Testis (tissue), 3 donors: Measurements from ENCODE around the gene INCENP. TPM values are rescaled to one million over a fixed set of nuclear protein-coding genes. Genes with fewer than 3 reads are reported as not detected.

Experiments used
- DNase-seq: peaks from one replicate; pipeline ENCODE4 v3.0.0-alpha.2; 2019
- H3K27ac ChIP-seq, 2 donors: fragments of 200-600 bp; sonication (generic); one replicate each; pipeline ENCODE4 v1.5.1; 2019
- H3K27me3 ChIP-seq: fragments of 200-600 bp; sonication (generic); one replicate; pipeline ENCODE4 v1.5.1; 2019
- H3K36me3 ChIP-seq: fragments of 200-600 bp; sonication (generic); one replicate; pipeline ENCODE4 v1.5.1; 2017; ENCODE audit warnings: low read depth; ENCODE audit errors: missing control alignments
- H3K4me1 ChIP-seq: fragments of 200-600 bp; sonication (generic); one replicate; pipeline ENCODE4 v1.5.1; 2019
- H3K4me3 ChIP-seq, 2 donors: fragments of 200-600 bp; sonication (generic); one replicate each; pipeline ENCODE4 v1.5.1; 2017 to 2019
- H3K9me3 ChIP-seq: fragments of 200-600 bp; sonication (generic); one replicate; pipeline ENCODE4 v1.5.1; 2017
- CTCF ChIP-seq, 3 experiments: fragments of 450-650 bp in 2 of 3; fragments of 200-600 bp in 1 of 3; sonication (generic) in 1 of 3; IDR thresholded peaks; one replicate each; pipeline ENCODE4 v1.5.1; 2016 to 2019; ENCODE audit warnings: antibody characterized with exemption in 3 of 3, mild to moderate bottlenecking in 2 of 3, moderate library complexity in 1 of 3
- POLR2A ChIP-seq: fragments of 450-650 bp; IDR thresholded peaks from one replicate; pipeline ENCODE4 v1.6.1; 2017; ENCODE audit warnings: antibody characterized with exemption, mild to moderate bottlenecking, moderate library complexity
- WGBS, 2 donors: methylation state at CpG; one replicate each; pipeline ENCODE4 v1.1.5; 2018; 5-methylcytosine and 5-hydroxymethylcytosine counted together
- intact Hi-C: fragments of 100-400 bp; cut with DNase I; formaldehyde crosslinking; loops from one replicate; pipeline ENCODE4 v1.15.1; 2023; ENCODE audit warnings: low total_unique reads
- polyA plus RNA-seq: library from polyadenylated mRNA; stranded (reverse); fragments of 350-450 nt; fragmentation: Illumina TruSeq; extraction: RNeasy Lipid Tissue Mini Kit (QIAGEN cat#74804); gene quantifications from one replicate; pipeline ENCODE4 v1.2.3, GENCODE V29; 2014; ENCODE audit warnings: low read depth, low replicate concordance; ENCODE audit not compliant: insufficient read depth
- total RNA-seq, 2 donors: library from RNA; depleted of rRNA; stranded (reverse); fragments of >200 nt; gene quantifications; one replicate each; pipeline ENCODE4 v1.2.3, GENCODE V29; 2016

The INCENP gene
- total and polyA plus RNA-seq, 3 donors from 2014 or later, result 25.0 to 46.6 (median 42.0) TPM

GRCh38 chr11:62169935-62170334 lies 46.1 kb downstream of the INCENP start:
- intact Hi-C loops, result loop anchor here (5.0 kb wide), 1 partner anchor 142 kb away; no protein-coding TSS in a partner anchor
- peak overlapping the region in 1 of 2 donors; percentile 20 for H3K27ac ChIP-seq
- H3K4me3 ChIP-seq, result no peak overlapping the region
- no peak for TF ChIP-seq POLR2A
- no peak for TF ChIP-seq CTCF (IDR thresholded peaks at IDR 0.05)
- H3K27me3 ChIP-seq, result no peaks in the 10 kb centered on the region
- WGBS, 2 donors, result 81 to 97% methylated on average over 1 of the region's 1 CpG
- no peaks in the 10 kb centered on the region for H3K9me3 ChIP-seq
- H3K36me3 ChIP-seq, result no peaks in the 10 kb centered on the region
- no peak for DNase-seq
- no peaks in the 10 kb centered on the region for H3K4me1 ChIP-seq

GRCh38 chr11:62171261-62171723 lies 47.5 kb downstream of the INCENP start:
- Histone ChIP-seq H3K36me3 (no peaks in the 10 kb centered on the region), H3K27ac (no peak overlapping the region), H3K27me3 (no peaks in the 10 kb centered on the region), H3K4me1 (no peaks in the 10 kb centered on the region), H3K9me3 (no peaks in the 10 kb centered on the region), H3K4me3 (no peak overlapping the region)
- DNase-seq, result peak; percentile 96
- TF ChIP-seq POLR2A, result no peak
- TF ChIP-seq CTCF (IDR thresholded peaks at IDR 0.05), result peak; percentile 44 to 73 (median 70)
- WGBS, 2 donors, result 4 to 7% methylated on average over 14 of the region's 14 CpGs
- intact Hi-C loops, result loop anchor here (5.0 kb wide), 1 partner anchor 141 kb away; no protein-coding TSS in a partner anchor

GRCh38 chr11:62172294-62172693 lies 48.5 kb downstream of the INCENP start:
- TF ChIP-seq CTCF (IDR thresholded peaks at IDR 0.05) (no peak), POLR2A (no peak)
- H3K4me3 ChIP-seq, result no peak overlapping the region
- 63 to 77% methylated on average over 7 of the region's 7 CpGs for WGBS, 2 donors
- intact Hi-C loops, result loop anchor here (5.0 kb wide), 1 partner anchor 140 kb away; no protein-coding TSS in a partner anchor
- no peak overlapping the region for H3K27ac ChIP-seq
- H3K9me3 ChIP-seq, result no peaks in the 10 kb centered on the region
- no peak for DNase-seq
- no peaks in the 10 kb centered on the region for H3K36me3 ChIP-seq
- no peaks in the 10 kb centered on the region for H3K4me1 ChIP-seq
- H3K27me3 ChIP-seq, result no peaks in the 10 kb centered on the region

GRCh38 chr11:62176766-62177165 lies 53.0 kb downstream of the INCENP start:
- Histone ChIP-seq H3K27ac (no peak overlapping the region), H3K9me3 (no peaks in the 10 kb centered on the region), H3K27me3 (no peaks in the 10 kb centered on the region), H3K36me3 (no peaks in the 10 kb centered on the region), H3K4me3 (no peak overlapping the region), H3K4me1 (no peaks in the 10 kb centered on the region)
- TF ChIP-seq CTCF (IDR thresholded peaks at IDR 0.05) (no peak), POLR2A (no peak)
- intact Hi-C loops, result no loop called here
- WGBS, 2 donors, result 79 to 83% methylated on average over 3 of the region's 3 CpGs
- no peak for DNase-seq

GRCh38 chr11:62179995-62180394 lies 56.2 kb downstream of the INCENP start:
- intact Hi-C loops, result no loop called here
- no peak for DNase-seq
- Histone ChIP-seq H3K36me3 (no peaks in the 10 kb centered on the region), H3K9me3 (no peaks in the 10 kb centered on the region), H3K27me3 (no peaks in the 10 kb centered on the region), H3K4me1 (no peaks in the 10 kb centered on the region), H3K4me3 (no peak overlapping the region), H3K27ac (no peak overlapping the region)
- no peak for TF ChIP-seq POLR2A
- TF ChIP-seq CTCF (IDR thresholded peaks at IDR 0.05), result no peak
- WGBS, 2 donors, result 83 to 93% methylated on average over 5 of the region's 5 CpGs
